ENCODE measurements around the gene TMEM123. TPM values are rescaled to one million over a fixed set of nuclear protein-coding genes. Genes with fewer than 3 reads are reported as not detected.

Gene TMEM123
- total RNA-seq, 1 donor from 2014 or later: 70.2 TPM

GRCh38 chr11:102467853-102468580 is 15.5 kb upstream of the TMEM123 start:
- H3K9me3 ChIP-seq (replicated peaks): no peaks in the 10 kb centered on the region
- no peaks in the 10 kb centered on the region for H3K36me3 ChIP-seq
- DNase-seq: no peak
- H3K4me1 ChIP-seq: no peaks in the 10 kb centered on the region
- no peak overlapping the region for H3K4me3 ChIP-seq
- intact Hi-C loops (cut with micrococcal nuclease): no loop called here
- no peak overlapping the region for H3K27ac ChIP-seq (replicated peaks)
- no peaks in the 10 kb centered on the region for H3K27me3 ChIP-seq (ENCODE audit: low read depth)
- TF ChIP-seq CTCF (IDR thresholded peaks at IDR 0.05; ENCODE audit: borderline replicate concordance): no peak

DNA sequence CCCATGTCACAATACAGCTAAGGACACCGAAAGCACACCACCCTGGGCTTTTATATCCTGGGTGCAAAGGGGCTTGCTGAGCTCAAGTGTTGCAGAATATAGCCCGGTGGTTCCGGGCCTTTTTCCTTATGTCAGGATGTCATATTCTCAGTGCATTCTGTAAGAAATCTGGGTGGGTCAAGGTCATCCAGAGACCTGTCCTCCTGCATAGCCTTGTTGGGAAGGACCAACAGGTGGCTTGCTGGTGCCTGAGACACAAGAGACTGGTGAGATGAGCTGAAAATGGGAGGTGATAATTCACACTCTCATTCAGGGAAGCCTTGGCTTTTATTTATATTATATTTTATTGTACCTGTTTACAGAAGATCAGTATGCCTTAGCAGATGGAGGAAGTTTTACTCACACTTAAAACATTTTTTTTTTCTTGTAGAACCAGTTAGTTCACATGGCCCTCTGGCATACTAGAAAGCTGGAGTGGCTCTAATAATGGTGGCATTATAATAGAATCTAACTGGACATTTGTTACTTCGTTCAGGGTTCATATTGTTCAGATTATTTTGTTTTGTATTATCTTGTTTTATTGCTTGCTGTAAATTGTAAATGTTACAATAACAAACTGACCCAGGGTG is 14.6 kb upstream of the TMEM123 start:
- Histone ChIP-seq H3K27ac (replicated peaks) (no peak overlapping the region), H3K9me3 (replicated peaks) (no peaks in the 10 kb centered on the region), H3K27me3 (ENCODE audit: low read depth) (no peaks in the 10 kb centered on the region), H3K36me3 (no peaks in the 10 kb centered on the region), H3K4me3 (no peak overlapping the region), H3K4me1 (no peaks in the 10 kb centered on the region)
- intact Hi-C loops (cut with micrococcal nuclease): no loop called here
- no peak for TF ChIP-seq CTCF (IDR thresholded peaks at IDR 0.05; ENCODE audit: borderline replicate concordance)
- no peak for DNase-seq

GRCh38 chr11:102465696-102466095 is 13.1 kb upstream of the TMEM123 start:
- no peaks in the 10 kb centered on the region for H3K36me3 ChIP-seq
- no peaks in the 10 kb centered on the region for H3K4me1 ChIP-seq
- no peak overlapping the region for H3K4me3 ChIP-seq
- intact Hi-C loops (cut with micrococcal nuclease): no loop called here
- no peaks in the 10 kb centered on the region for H3K27me3 ChIP-seq (ENCODE audit: low read depth)
- H3K27ac ChIP-seq (replicated peaks): no peak overlapping the region
- DNase-seq: no peak
- H3K9me3 ChIP-seq (replicated peaks): no peaks in the 10 kb centered on the region
- TF ChIP-seq CTCF (IDR thresholded peaks at IDR 0.05; ENCODE audit: borderline replicate concordance): no peak

DNA sequence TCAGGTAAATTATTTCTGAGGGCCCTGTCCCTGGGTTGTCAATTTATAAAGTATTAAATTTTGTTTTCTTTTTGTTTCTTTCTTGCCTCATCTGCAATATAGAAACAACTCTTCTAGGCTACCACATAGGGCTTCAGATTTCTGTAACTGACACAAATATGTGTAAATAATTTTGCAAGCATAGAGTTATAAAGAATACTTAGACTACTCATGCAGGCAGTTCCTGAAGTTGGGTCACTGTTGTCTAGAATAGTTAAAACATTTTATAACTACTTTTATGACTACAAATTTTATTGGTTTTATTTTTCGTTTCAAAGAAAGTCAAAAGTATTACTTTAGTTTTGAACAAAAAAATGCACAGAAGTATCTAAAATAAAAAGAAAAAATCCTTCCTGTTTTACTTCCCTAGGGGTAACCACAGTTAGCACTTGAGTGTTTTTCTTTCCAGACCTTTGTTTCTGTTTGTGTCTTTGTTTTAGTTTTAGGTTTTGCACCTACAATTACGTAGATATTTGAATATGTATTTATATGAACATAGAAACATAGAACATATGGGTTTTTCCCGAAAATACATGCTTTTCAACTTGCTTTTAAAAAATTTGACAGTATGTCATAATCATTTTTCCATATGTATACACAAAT is 12.4 kb upstream of the TMEM123 start:
- Histone ChIP-seq H3K4me1 (no peaks in the 10 kb centered on the region), H3K27me3 (ENCODE audit: low read depth) (no peaks in the 10 kb centered on the region), H3K9me3 (replicated peaks) (no peaks in the 10 kb centered on the region), H3K4me3 (no peak overlapping the region), H3K27ac (replicated peaks) (no peak overlapping the region), H3K36me3 (no peaks in the 10 kb centered on the region)
- TF ChIP-seq CTCF (IDR thresholded peaks at IDR 0.05; ENCODE audit: borderline replicate concordance): no peak
- DNase-seq: no peak
- intact Hi-C loops (cut with micrococcal nuclease): no loop called here

DNA sequence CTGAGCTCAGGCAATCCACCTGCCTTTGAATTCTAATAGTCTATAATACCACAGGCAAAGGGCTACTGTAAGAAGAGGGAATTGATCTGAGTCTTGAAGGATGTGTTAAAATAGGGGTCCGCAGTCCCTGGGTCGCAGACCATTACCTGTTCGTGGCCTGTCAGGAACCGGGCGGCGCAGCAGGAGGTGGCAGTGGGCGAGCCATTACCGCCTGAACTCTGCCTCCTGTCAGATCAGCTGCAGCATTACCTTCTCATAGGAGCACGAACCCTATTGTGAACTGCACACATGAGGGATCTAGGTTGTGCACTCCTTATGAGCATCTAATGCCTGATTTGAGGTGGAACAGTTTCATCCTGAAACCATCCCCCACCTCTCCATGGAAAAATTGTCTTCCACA is 11.5 kb upstream of the TMEM123 start:
- Histone ChIP-seq H3K4me3 (no peak overlapping the region), H3K27ac (replicated peaks) (no peak overlapping the region), H3K36me3 (no peaks in the 10 kb centered on the region), H3K4me1 (no peaks in the 10 kb centered on the region), H3K27me3 (ENCODE audit: low read depth) (no peaks in the 10 kb centered on the region), H3K9me3 (replicated peaks) (no peaks in the 10 kb centered on the region)
- no peak for TF ChIP-seq CTCF (IDR thresholded peaks at IDR 0.05; ENCODE audit: borderline replicate concordance)
- DNase-seq: no peak
- intact Hi-C loops (cut with micrococcal nuclease): no loop called here
